Endothelial cell of umbilical vein (primary cell): ENCODE measurements around the gene COL13A1.

Experiments
- CTCF ChIP-seq, 2 donors: IDR thresholded peaks; 1 replicate in 1 of 2; 2 replicates in 1 of 2; pipeline ENCODE4 v1.5.1; 2011; ENCODE audit warnings: low read length in 2 of 2, mild to moderate bottlenecking in 2 of 2, moderate library complexity in 2 of 2, control low read depth in 1 of 2, inconsistent platforms in 1 of 2, low read depth in 1 of 2; ENCODE audit not compliant: insufficient read depth in 1 of 2; ENCODE audit errors: extremely low read depth in 1 of 2
- GATA2 ChIP-seq: IDR thresholded peaks from 2 replicates; pipeline ENCODE4 v1.7.0; 2011; ENCODE audit warnings: low read depth, mild to moderate bottlenecking, moderate library complexity, mixed read lengths, low read length; ENCODE audit not compliant: insufficient read length, insufficient read depth
- MAX ChIP-seq: IDR thresholded peaks from 2 replicates; pipeline ENCODE4 v1.6.1; 2011; ENCODE audit not compliant: insufficient read depth, insufficient read length
- POLR2A ChIP-seq: IDR thresholded peaks from 2 replicates; pipeline ENCODE4 v1.6.1; 2012; ENCODE audit warnings: low read depth, mild to moderate bottlenecking, control low read depth, low read length

GRCh38 chr10:69847883-69848282 is 46.2 kb downstream of the COL13A1 start:
- TF ChIP-seq CTCF (IDR thresholded peaks at IDR 0.05; ENCODE audit: extremely low read depth in 1 of 2, insufficient read depth in 1 of 2, low read depth in 1 of 2, low read length in 2 of 2) (no peak), GATA2 (no peak), POLR2A (no peak), MAX (no peak)
